Loucy (cell line): ENCODE results near the gene LATS2.
"Not testable (repeated sequence)": the region's sequence is repeated elsewhere in the genome, so short reads cannot be mapped to it uniquely, and the experiment has no call there.

Source experiments
- H2AFZ ChIP-seq: fragments of 200-600 bp; sonication (generic); 2 replicates; pipeline ENCODE4 v1.6.0; 2016; ENCODE audit warnings: antibody characterized with exemption, mild to moderate bottlenecking, low read length, moderate library complexity
- H3F3A ChIP-seq: fragments of 200-600 bp; 2 replicates; pipeline ENCODE4 v1.6.0; 2016; ENCODE audit warnings: antibody characterized with exemption, low read depth, mild to moderate bottlenecking
- H3K27me3 ChIP-seq: fragments of 200-600 bp; sonication (generic); 2 replicates; pipeline ENCODE4 v1.6.1; 2014; ENCODE audit warnings: low read length, mild to moderate bottlenecking; ENCODE audit not compliant: insufficient read depth, poor library complexity, severe bottlenecking
- H3K36me3 ChIP-seq: fragments of 200-600 bp; sonication (generic); 2 replicates; pipeline ENCODE4 v1.6.1; 2016; ENCODE audit warnings: low read length; ENCODE audit not compliant: insufficient read depth
- H3K4me1 ChIP-seq: fragments of 200-600 bp; sonication (generic); 2 replicates; pipeline ENCODE4 v1.5.1; 2014; ENCODE audit warnings: low read length, mild to moderate bottlenecking; ENCODE audit not compliant: insufficient read depth, poor library complexity, severe bottlenecking
- H3K4me2 ChIP-seq: fragments of 200-600 bp; sonication (generic); 2 replicates; pipeline ENCODE4 v1.6.0; 2014; ENCODE audit warnings: antibody characterized with exemption, low read length, low read depth, mild to moderate bottlenecking; ENCODE audit not compliant: poor library complexity, severe bottlenecking
- H3K4me3 ChIP-seq: fragments of 200-600 bp; sonication (generic); 2 replicates; pipeline ENCODE4 v1.5.1; 2014; ENCODE audit warnings: low read length, mild to moderate bottlenecking, mixed read lengths; ENCODE audit not compliant: poor library complexity, severe bottlenecking
- H3K79me2 ChIP-seq: fragments of 200-600 bp; sonication (generic); 2 replicates; pipeline ENCODE4 v1.6.1; 2014; ENCODE audit warnings: low read length; ENCODE audit not compliant: insufficient read depth
- H3K9ac ChIP-seq: fragments of 200-600 bp; sonication (generic); 2 replicates; pipeline ENCODE4 v1.6.0; 2014; ENCODE audit warnings: mild to moderate bottlenecking, low read depth, low read length, moderate library complexity; ENCODE audit not compliant: poor library complexity, severe bottlenecking
- H3K9me2 ChIP-seq: fragments of 200-600 bp; sonication (generic); replicated peaks from 2 replicates; pipeline ENCODE4 v1.6.1; 2016; ENCODE audit warnings: low read depth, low read length, mixed read lengths
- H3K9me3 ChIP-seq: fragments of 200-600 bp; sonication (generic); 2 replicates; pipeline ENCODE4 v1.6.1; 2014; ENCODE audit warnings: mild to moderate bottlenecking, antibody characterized with exemption, low read length, low read depth; ENCODE audit not compliant: insufficient read depth
- H4K20me1 ChIP-seq: fragments of 200-600 bp; sonication (generic); 2 replicates; pipeline ENCODE4 v1.6.0; 2014; ENCODE audit warnings: antibody characterized with exemption, low read length, mild to moderate bottlenecking; ENCODE audit not compliant: insufficient read depth, poor library complexity, severe bottlenecking
- CTCF ChIP-seq: fragments of 200-600 bp; sonication (generic); conservative IDR thresholded peaks from 2 replicates; pipeline ENCODE4 v1.5.1; 2014; ENCODE audit warnings: mild to moderate bottlenecking, antibody characterized with exemption, low read length
- EZH2phosphoT487 ChIP-seq: fragments of 200-600 bp; IDR thresholded peaks from 2 replicates; pipeline ENCODE4 v1.6.1; 2018; ENCODE audit warnings: antibody characterized with exemption, mild to moderate bottlenecking, moderate library complexity, borderline replicate concordance

LATS2 gene

GRCh38 chr13:20955496-20955895 lies 105.9 kb downstream of the LATS2 start:
- Histone ChIP-seq H2AFZ (no peak overlapping the region), H3K9me2 (no peaks in the 10 kb centered on the region), H3K9me3 (no peaks in the 10 kb centered on the region), H3K4me3 (no peak overlapping the region), H3K4me2 (no peak overlapping the region), H3K9ac (no peak overlapping the region), H3K36me3 (no peaks in the 10 kb centered on the region), H3K79me2 (no peaks in the 10 kb centered on the region), H3K27me3 (no peaks in the 10 kb centered on the region), H4K20me1 (no peaks in the 10 kb centered on the region), H3K4me1 (no peaks in the 10 kb centered on the region), H3F3A (no peaks in the 10 kb centered on the region)
- TF ChIP-seq CTCF (no peak), EZH2phosphoT487 (no peak)

DNA sequence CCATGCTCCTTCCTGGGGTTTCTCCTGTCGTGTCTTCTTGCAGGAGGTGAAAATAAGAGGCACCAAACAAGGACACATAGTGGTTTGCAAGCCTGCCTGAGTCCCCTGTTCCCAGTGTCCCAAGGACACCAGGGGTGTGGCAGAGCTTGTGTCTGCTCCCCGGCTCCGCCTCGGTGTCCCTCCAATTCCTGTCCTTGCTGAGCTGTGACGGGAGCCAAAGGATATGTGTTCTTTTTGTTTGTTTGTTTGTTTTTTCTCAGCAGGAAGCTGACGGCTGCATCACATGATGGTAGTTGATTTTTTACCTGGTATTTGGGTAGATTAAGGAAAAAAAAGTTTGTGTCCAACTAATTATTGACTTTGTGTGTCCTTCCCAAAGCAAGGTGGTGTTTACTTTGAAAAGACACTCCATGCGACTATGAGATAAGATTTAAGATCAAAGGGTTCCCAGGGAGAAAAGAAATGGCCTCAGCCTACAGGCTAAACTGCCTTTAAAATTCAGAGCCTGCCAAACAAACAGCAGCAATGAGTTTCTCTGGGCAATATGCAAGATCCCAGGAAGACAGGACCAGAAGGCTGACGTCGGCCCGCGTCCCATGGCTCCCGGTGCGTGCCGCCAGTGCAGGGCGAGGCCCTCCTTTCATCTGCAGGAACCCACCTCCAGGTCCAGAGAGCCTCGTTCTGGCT lies 108.0 kb downstream of the LATS2 start:
- Histone ChIP-seq H3K4me3 (no peak overlapping the region), H3F3A (no peaks in the 10 kb centered on the region), H3K9me3 (no peaks in the 10 kb centered on the region), H3K9me2 (no peaks in the 10 kb centered on the region), H2AFZ (no peak overlapping the region), H3K4me1 (no peaks in the 10 kb centered on the region), H3K36me3 (no peaks in the 10 kb centered on the region), H4K20me1 (no peaks in the 10 kb centered on the region), H3K27me3 (no peaks in the 10 kb centered on the region), H3K79me2 (no peaks in the 10 kb centered on the region), H3K4me2 (no peak overlapping the region), H3K9ac (no peak overlapping the region)
- TF ChIP-seq CTCF (no peak), EZH2phosphoT487 (no peak)

DNA sequence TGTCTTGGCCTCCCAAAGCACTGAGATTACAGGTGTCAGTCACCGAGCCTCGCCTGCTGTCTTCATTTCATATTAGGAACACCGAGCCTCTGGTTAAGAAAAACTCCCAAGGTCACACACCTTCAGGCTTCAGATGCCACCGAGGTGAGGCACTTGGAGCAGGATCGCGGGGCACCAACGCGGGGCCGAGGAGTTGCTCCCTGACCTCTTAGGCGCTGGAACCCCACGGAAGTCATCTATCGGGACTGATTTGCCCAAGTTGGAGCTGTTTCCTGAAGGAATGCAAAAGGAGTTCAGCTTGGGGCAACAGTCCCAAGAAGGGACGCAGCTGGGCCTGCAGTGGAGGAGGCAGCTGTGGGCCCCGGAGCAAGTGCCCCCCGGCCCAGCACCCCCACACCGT lies 108.5 kb downstream of the LATS2 start:
- H3K4me3 ChIP-seq: no peak overlapping the region

DNA sequence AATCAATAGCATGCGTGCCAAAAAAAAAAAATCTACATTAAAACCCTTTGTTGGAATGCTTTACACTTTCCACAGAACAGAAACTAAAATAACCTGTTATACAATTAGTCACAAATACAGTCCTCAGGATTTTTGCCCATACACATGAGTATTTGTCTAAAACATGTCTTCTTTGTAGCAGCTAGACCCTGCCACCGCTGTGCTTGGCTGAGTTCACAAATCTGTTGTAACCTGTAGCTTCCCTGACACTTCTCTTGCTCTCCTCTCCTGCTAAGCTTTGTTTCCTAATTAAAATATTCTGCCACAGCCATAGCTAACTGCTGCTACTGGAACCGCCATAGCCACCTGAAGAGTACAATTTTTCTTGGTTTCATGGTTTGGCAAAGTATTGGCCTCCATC lies 113.4 kb downstream of the LATS2 start:
- H3K4me3 ChIP-seq, H3K27me3 ChIP-seq, H3F3A ChIP-seq, H3K4me1 ChIP-seq, H3K36me3 ChIP-seq, H3K9ac ChIP-seq, H3K9me2 ChIP-seq, H4K20me1 ChIP-seq, H3K9me3 ChIP-seq, H2AFZ ChIP-seq, H3K4me2 ChIP-seq, H3K79me2 ChIP-seq: not testable (repeated sequence)

More for the DNA sequence above, 108.5 kb downstream of the LATS2 start:
- H3K9me2 ChIP-seq: no peaks in the 10 kb centered on the region
- no peaks in the 10 kb centered on the region for H4K20me1 ChIP-seq
- no peak overlapping the region for H2AFZ ChIP-seq
- H3K4me1 ChIP-seq: no peaks in the 10 kb centered on the region
- no peaks in the 10 kb centered on the region for H3F3A ChIP-seq
- no peaks in the 10 kb centered on the region for H3K79me2 ChIP-seq
- no peaks in the 10 kb centered on the region for H3K36me3 ChIP-seq
- H3K4me2 ChIP-seq: no peak overlapping the region
- TF ChIP-seq EZH2phosphoT487: no peak
- no peak for TF ChIP-seq CTCF
- no peak overlapping the region for H3K9ac ChIP-seq
- no peaks in the 10 kb centered on the region for H3K9me3 ChIP-seq
- H3K27me3 ChIP-seq: no peaks in the 10 kb centered on the region
